Activated CD4-positive, CD25-positive, alpha-beta regulatory T cell treated with anti-CD3 and anti-CD28 coated beads, Interleukin-2, amount 50 U/mL, for 16 hours (primary cell): ENCODE results near the gene ATXN1.
"Not testable (repeated sequence)": the region's sequence is repeated elsewhere in the genome, so short reads cannot be mapped to it uniquely, and the experiment has no call there.

ENCODE experiments used
- DNase-seq: peaks from one replicate; pipeline ENCODE4 v3.0.0-alpha.2; 2020; ENCODE audit warnings: low read depth, low spot score

The ATXN1 gene

GRCh38 chr6:16414205-16414604, 347.1 kb downstream of the ATXN1 start:
- DNase-seq, result peak; percentile 24

DNA sequence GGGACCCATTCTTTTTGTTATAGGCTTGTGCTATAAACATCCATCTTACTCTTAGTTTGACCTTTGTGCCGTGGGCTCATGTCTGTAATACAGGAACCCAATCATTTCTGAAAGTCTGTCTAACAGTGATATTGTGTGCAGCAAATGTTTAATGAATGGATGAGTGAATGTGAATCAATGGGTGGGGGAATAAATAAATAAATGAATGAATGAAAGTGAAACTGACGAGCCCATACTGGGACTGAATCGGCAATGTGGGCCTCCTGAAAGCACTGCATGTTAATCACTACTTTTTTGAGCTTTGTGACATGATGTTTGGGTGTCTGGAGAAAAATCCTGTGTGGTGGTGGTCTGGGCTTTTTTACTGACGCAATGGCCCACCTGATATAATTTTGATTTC, 347.9 kb downstream of the ATXN1 start:
- DNase-seq, result no peak

DNA sequence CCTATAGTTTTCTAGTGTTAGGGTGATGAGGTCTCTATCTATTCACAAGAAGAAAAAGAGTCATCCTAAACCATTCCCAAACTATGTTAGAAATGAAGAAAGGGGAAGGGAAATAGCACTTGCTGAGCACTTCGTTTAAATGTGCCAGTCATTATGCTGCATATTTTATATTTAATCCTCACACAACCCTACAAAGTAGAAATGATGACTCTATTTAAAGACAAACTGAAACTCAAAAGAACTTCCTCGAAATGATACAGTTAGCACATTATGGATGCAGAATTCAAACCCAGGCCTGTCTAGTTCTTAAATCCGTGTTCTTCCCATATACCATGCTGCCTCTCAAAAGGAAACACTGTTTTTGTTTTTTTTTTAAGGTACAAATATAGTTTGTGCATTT, 348.3 kb downstream of the ATXN1 start:
- DNase-seq, result no peak

DNA sequence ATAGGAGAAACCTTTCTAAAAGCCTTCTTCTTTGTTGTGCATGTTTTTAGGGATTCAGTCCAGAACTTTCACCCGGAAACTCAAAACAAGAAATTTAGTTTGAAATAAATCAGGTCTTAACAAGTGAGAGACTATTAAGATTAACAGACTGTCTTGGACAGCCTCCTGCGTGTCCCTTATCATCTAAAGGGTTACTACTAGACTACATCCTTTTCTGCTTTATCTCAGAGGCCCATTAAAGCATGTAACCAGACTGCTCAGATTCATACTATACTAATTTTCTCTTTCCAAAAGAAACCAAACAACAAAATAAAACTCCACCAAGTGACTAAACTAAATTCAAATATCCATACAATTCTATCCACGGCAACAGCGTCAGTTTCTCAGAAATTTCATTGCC, 349.1 kb downstream of the ATXN1 start:
- DNase-seq, result no peak

GRCh38 chr6:16409531-16410441, 351.5 kb downstream of the ATXN1 start:
- DNase-seq, result peak; percentile 43

DNA sequence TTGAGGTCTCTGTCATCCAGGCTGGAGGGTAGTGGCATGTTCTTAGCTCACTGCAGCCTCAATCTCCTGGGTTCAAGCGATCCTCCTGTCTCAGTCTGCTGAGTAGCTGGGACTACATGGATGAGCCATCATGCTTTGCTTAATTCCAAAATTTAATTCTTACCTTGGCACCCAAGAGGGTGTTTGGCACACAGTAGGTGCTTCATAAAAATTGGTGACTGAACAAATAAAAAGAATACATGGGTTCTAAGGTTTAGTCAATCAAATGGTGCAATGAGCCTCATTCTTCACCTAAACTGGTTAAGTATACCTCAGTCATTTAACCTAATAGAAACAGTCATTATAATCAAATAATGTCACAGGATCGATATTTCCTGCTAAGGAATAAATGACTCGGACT, 352.5 kb downstream of the ATXN1 start:
- DNase-seq, result no peak

DNA sequence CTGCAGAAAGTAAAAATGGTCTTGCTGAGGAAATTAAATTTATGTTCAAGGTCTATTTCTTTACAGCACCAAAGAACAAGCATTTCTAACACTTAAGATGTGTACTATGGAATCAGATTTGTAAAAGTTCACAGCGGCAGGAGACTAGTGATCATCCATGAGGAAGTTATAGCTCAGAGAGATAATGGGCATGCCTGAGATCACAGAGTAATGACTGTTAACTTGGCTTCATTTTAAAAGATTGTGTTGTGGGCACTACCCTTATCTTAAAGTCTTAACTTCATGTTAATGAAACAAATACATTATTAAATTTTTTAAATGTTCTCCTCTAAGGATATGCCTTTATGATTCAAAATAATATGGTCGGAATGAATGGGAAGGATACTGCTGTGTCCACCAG, 354.3 kb downstream of the ATXN1 start:
- DNase-seq, result no peak

DNA sequence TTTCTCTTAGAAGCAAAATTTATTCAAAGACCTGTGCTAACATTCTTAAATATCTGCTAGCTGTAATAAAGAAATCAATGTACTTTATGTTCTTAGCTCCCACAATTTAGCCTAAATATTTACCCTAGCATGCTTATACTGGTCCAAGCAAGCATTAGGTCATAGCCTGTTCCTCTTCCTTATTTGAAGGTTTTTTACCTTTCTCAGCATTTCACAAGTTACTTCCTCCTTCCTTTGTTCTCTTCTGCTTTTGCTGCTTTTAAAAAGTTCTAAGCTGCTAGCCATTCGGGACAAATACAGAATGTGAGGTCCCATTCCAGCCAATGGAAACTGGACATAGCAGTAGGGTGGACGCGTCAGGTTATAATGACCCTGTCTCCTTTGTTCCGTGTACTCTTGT, 354.7 kb downstream of the ATXN1 start:
- DNase-seq, result not testable (repeated sequence)

DNA sequence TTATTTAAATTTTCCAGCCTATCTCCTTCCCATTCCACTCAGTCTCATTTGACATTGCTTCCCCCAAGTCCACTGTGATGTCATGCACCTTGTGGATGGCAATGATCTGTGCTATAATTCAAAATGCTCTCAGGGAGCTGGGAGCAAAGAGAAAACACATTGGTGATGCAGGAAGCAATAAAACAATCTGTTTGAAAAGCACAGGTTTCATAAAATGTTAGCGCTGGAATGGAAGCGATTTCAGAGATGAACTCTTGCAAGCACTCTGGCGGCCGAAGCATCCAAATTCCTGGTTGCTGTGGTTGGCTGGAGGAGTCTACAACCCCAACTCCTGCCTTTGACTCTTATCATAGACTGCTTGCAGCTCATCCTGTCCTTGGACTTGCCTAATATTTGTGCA, 355.9 kb downstream of the ATXN1 start:
- DNase-seq, result no peak

DNA sequence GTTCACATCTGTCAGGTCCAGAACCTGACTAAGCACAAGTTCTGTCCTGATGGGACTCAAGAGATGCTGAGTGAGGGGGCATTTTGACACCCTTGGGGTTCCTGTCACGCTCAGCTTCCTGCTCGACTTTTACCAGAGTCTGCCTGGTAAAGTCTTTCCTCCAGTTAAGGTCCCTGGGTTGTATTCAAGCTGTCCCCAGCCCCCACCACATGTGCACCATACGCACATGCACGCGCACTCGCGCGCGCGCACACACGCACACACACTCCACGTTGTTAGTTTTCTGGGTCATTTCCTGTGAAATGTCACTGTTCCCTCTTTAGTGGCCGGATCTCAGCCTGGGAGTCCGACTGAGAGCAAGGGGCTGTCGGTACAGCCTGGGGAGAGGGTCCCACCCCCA, 356.8 kb downstream of the ATXN1 start:
- no peak for DNase-seq

- DNase-seq, result no peak
Observed at GRCh38 chr6:16403831-16404230, 357.4 kb downstream of the ATXN1 start.

DNA sequence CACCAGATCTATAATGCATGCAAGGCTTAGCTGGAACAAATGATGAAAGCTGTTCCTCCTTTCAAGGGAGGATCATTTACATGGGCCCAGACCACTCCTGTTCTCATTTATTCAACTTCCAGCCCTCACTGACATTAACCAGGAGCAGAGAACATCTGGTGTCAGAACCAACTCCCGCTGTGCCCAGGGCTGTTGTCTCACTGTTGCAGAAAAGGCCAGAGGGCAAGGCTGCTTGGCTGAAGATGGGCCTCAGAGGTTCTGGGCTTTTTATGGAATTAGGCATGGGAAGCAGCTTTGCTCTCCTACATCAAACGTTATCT, 358.7 kb downstream of the ATXN1 start:
- no peak for DNase-seq

GRCh38 chr6:16400248-16400760, 361.0 kb downstream of the ATXN1 start:
- DNase-seq, result no peak

GRCh38 chr6:16399695-16400094, 361.6 kb downstream of the ATXN1 start:
- DNase-seq, result no peak

GRCh38 chr6:16399158-16399557, 362.1 kb downstream of the ATXN1 start:
- DNase-seq, result no peak

- DNase-seq, result no peak
Observed at GRCh38 chr6:16398587-16398986, 362.7 kb downstream of the ATXN1 start.

DNA sequence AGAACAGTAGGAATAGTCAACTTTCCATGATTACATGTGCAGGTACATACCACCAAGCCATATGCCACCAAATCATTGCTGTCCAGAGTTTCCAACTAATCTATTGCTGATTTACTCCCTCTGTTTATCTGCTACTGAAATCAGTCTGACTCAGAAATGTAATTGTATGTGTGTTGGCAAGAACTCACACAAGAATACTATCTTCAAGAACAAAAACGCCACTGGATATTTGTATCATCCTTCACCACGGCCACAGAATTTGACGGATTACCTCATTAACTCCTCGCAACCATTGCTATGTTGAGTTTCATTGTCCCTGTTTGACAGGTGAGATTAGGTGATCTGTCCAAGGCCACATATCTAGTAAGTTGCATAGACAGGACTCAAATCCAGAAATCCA, 363.6 kb downstream of the ATXN1 start:
- DNase-seq, result no peak

DNA sequence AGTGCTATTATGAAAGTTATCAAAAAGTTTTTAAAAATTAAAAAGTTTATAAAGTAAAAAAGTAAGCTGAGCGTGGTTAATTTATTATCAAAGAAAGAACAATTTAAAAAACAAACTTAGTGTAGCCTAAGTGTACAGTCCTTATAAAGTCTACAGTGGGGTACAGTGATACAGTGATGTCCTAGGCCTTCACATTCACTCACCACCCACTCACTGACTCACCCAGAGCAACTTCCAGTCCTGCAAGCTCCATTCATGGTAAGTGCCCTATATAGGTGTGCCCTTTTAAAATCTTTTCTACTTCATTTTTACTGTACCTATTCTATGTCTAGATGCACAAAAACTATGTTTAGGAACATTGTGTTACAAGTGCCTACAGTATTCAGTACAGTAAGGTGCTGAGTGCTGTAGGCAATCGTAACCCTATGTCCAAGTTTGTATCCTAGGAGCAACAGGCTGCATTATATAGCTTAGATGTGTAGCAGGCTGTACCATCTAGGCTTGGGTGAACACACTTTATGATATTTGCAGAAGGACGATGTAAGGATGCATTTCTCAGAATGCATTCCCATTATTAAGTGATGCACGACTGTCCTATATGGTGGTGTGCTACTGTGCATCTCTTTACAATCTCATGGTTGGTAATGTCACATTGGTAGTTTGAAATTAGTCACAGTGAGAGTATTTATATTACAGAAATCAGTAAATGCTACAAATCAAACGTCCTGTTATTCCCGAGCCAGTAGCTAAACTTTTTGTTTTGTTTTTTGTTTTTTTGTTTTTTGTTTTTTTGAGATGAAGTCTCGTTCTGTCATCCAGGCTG, 364.6 kb downstream of the ATXN1 start:
- no peak for DNase-seq

- DNase-seq, result no peak
Observed at GRCh38 chr6:16394632-16395031, 366.6 kb downstream of the ATXN1 start.

- no peak for DNase-seq
Observed at GRCh38 chr6:16393326-16393725, 367.9 kb downstream of the ATXN1 start.

GRCh38 chr6:16392010-16392409, 369.2 kb downstream of the ATXN1 start:
- DNase-seq, result no peak

DNA sequence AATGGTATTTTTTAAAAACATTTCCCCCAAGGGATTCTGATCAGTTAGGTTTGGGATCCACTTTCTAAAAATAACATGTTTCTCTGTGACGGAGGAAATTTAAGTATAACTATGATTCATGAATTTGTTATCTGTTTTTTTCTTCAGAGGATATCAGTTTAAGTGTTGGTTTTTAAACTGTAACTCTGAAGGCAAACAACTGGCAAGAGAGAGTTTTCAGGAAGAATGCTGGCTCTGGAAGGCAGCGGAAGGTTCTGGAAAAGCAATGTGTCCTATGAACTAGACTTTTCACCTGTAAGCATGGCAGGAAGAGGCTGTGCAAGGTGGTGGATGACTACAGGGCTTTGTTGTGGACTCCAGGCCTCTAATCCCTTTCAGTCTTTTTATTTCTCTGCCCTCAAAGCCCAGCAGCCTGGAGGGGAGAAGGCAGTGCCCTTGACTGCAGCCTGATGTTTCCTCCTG, 369.8 kb downstream of the ATXN1 start:
- no peak for DNase-seq
